ENCODE results near the gene VAV3.
A peak's percentile ranks its signal among the peaks of the same experiment; 100 is the strongest.

The VAV3 gene

DNA sequence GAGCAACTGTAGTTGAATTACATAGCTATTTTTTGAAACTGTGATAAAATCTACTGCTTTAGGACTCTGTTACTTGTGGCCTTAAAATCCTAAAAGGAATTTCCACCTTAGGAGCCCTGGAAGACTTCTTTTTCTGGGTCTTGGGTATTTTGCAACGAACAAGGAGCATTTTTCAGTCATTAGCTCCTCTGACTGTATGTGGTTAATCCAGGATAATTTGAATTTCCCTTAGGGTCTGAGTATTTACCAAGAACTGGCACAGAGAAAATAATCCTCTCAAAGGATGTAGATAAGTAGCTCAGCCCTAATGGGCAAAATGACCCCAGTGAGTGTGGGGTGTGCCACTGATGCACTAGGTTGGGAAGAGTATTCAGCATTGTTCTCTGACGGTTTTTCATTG is 170.4 kb downstream of the VAV3 start:
- no peak for DNase-seq (ENCODE audit: low read depth in 3 of 3)

DNA sequence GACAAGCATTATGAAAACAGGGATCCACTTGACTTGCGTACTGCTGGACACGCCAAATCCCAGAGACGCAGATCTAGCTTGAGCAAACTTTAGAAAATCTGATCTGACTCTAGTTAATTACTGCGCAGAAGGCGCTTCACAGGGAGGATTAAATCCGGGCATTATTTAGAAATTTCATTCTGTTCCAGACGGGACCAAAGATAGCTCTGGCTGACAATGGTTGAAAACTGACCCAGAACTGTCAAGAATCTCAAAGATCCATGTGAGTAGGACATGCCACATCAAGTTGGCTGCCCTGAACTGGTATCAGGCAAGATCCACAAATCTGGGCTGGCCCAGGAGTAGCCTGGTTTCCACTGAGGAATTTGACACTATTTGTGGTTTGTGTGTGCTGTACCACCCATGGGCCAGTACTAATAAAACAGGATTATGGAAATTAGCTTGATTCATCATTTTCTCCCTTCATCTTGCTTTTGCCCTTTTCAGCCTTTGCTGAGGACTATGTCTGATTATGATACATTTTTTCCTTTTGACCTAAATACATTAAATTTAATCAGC is 171.0 kb downstream of the VAV3 start:
- no peak for DNase-seq (ENCODE audit: low read depth in 3 of 3)

DNA sequence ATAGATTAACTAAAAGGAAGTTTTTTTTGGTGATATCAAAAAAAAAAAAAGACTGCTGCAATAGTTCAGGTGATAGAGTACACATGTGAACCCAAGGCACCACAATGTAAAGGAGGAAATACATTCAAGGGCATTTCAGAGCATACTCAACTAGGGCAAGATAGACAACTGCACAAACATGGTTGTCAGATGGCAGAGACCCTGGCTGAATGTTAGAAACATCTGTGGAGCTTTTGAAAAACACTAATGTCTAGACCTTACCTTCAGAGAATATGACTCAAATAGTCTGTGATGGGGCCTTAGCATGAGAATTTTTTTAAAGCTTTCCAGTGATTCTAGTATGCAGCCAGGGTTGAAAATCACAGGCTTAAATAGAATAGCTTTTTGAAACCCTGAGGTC is 173.6 kb downstream of the VAV3 start:
- DNase-seq (ENCODE audit: low read depth in 3 of 3), result no peak

DNA sequence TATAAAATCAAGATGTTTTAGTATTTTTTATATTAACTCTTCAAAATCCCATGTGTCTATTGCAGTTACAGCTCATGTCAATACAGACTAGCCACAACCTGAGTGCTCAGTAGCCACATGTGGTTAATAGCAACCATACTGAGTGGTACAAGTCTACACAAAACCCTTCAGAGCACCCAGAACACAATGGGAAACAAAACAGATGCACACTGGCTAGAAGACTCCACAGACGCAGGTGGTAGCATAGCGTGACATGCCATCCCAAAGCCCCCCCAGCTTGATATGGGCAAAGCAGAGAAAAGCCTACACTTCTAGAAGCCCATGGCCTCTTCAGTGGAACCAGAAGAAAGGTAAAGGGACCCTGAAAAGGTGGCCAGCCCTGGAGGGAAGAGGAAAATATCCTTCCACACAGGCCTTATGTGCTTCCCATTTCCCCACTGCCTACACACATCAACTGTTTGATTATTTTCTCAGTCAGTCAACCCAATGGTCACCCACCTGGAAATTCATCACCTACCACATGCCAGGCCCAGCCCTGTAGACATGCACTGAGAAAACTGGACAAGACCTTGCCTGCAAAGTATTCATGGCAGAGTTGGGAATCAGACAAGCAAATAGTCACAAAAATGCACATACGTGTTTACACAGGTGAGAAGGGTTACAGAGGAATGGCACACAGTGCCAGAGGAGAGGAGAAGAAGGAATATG is 175.0 kb downstream of the VAV3 start:
- no peak for DNase-seq (ENCODE audit: low read depth in 3 of 3)

DNA sequence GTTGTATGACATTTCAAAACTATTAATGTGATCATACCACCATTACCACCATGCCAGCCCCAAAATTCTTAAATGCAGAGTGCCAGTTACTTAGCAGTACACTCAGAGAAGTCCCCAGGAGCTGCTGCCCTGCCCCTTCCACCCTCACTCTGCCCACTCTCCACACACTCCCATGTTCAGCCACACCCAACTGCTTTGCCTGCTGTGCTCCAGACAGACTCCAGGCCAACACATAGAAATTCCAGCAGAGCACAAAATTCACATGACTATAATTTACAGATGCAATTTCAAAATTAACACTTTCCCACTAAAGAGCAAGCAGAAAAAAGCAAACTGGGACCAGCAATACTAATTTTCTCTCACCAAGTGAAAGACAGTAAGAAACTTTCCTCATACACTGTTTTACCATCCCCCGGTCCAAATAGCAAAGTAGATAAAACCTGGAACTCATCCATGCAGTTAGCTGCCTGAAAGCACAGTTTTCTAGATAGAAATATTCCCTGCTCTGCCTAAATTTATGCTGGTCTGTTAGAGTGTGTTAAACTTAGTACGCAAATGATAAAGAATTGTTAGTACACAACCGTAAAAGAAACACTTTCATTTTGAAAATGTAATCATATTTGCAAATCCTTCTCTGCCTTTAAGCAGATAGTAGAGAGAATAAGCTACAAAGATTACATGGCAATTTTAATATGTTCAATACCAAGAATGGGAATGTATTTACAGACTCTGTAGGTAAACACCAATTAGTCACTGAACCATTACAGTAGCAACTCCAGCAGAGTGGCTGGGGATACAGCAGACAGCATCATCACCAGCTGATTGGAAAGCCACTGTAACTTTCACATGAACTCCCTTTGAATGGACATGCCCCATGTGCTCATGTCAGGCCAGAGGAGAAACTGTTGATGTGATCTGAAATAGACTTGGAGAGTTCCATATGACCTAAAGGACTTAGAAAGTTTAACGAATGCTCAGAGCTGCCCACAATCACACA is 176.5 kb downstream of the VAV3 start:
- DNase-seq (ENCODE audit: low read depth in 3 of 3), result no peak

DNA sequence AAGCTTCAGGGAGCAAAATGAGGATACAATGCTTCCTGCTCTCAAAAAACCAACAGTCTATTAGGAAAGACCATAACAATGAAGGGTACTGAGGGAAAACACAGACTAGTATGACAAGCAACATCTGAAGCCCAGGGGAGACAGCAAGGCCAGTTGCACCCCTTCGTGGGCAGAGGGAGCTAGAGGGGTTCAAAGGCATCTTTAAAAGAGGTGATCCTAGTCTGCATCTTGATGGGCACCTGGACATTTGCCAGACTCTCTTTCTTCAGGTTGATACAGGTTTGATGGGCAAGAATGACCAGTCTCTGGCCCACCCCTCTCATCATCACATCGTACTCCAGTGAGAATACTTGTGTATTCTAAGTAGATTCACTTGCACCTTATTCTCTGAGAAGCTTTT is 177.7 kb downstream of the VAV3 start:
- no peak for DNase-seq (ENCODE audit: low read depth in 3 of 3)

DNA sequence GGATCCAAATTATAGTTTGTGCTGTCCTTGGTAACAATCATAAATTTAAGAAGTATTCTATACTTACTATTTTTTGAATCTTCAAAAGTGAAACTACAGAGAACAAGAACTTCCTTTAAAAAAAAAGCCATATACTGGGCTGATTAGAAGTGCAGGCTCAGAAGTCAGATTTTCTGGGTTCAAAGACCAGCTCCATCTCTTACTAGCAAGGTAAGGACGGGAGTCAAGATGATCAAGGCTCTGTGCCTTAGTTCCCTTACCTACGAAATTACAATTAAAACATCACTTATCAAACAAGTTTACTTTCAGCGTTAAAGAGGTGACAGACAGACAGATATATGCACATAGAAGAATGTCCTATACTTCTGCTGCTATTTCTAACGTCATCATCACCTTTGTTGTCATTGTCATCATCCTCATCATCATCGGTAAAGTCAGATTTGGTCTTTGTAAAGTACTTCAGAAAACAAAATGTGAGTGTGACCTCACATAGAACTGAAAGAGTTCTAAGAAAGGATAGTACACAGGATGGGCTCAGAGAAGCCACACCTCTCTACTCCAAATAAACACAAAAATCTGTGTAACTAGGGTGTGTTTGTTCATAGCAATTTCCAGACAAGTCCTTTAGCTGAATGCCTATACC is 178.7 kb downstream of the VAV3 start:
- no peak for DNase-seq (ENCODE audit: low read depth in 3 of 3)

DNA sequence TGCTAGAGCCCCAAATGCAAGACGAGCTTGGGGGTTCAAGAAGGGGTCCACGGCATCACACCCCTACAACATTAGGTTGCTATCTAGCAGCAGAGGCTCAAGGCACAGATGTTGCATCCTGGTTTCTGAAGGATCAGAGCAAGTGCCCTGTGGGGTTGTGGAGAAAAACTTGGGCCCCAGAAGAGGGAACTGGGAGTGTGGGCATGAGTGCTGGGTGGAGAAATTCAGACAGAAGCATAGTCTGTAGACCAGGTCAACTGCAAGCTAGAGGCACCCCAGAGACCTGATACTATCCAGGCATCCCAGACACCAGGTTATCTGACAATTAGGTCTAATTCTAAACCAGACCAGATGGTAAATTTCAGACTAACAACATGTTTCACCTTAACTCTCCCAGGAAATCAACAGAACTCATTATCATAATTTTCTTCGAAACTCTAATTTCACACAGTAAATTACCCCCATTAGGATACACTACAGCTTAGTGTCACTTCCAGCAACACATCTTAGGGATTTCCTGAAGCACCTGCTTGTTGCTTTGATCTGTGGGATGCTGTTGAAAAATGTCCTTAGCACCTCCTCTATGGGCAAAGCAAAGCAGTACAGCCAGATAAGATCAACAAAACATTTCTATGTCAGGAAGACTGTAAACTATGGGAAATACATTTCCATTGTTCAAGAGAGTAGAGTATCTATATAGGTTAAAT is 179.3 kb downstream of the VAV3 start:
- DNase-seq (ENCODE audit: low read depth in 3 of 3), result no peak

DNA sequence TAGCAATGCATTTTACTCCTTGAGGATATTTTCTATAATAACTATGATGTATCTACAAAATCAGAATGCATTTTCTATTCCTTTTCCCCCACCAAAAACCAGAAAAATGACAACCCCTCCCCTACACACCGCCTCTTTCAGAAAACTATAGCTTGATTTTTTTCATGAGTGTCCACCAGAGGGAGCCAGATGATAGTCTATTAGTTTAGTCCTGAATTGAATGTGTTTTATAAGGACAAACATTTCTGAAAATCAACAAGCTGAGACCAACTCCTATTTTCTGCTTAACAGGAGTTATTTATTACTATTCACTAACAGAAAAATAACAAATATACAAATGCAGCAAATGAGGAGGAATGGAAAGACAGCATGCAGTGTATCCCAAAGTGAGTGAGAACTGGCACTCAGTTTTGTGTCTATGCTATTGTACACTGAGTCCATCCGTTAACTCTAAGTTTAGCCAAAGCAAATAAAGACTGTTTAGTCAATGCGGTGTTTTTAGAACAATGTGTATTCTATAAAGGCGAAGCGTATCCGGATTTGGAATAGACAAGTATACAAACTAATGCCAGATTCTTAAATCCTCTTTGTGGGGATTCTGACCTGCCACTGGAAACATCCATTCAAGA is 182.6 kb downstream of the VAV3 start:
- peak in 2 of 3 donors; percentile 30 to 39 for DNase-seq (ENCODE audit: low read depth in 3 of 3)

DNA sequence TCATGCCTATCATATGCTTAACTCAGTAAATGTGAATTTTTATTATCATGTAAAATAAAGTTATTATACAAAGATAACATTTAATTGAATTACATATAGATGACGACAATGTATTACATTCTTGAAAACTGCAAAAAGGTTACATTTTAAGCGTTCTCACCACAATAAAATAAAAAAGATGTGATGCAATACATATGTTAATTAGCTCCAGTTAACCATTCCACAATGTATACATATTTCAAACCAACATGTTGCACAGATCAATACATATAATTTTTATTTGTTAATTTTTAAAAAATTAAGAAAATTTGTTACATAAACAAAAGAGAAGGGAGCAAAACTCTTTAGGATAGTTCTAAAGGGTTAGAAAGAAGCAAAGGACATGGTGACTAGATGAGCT is 183.7 kb downstream of the VAV3 start:
- DNase-seq (ENCODE audit: low read depth in 3 of 3), result no peak

DNA sequence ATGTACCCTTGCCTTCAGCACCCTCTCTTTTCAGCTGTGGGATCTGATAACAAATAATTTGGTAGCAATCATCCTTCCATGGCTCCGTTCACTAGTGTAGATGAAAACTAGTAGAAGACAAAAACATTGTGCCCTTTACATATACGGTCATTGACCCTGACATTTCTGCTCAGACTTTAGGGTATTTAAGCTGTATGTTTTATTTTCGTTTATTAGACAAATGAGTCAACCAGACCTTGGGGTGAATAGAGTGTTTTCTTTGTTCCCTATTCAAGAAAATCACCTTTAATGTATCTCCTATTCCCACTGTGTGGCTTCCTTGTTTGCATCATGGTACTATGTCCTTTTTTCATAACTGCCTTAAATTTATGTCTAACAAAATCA is 187.3 kb downstream of the VAV3 start:
- no peak for DNase-seq (ENCODE audit: low read depth in 3 of 3)

DNA sequence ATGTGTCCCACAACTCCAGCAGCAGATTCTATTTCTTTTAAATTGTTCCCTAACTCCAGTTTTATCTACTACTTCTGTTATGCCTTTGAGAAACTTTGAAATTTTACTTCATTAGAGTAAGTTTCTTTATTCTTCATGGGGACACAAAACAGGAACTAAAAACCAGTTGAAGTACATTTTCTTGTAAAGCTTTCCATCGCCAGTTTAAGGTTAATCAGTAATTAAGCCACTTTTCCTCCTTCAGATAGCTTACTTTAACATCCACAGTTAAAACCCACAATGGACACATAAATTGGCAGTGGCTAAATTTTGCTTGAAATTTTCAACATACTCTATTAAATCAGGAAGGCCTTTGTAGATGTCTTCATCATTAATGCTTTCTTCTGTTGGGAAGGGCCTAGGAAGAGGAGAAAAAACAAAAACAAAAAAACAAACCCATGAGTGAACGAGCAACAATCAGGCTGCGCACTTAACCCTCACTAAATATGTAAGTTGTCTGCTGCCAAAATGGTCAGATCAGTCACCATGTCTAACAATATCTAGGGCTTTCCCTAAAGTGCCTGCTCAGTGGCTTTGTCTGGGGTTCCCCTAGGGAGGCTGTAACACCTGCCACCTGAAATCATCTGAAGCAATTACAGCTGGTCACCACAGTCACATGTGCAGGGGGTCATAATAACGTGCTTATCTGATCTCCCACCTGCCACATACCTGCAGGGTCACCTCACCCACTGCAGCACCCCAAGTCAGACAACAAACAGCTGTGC is 187.9 kb downstream of the VAV3 start:
- DNase-seq (ENCODE audit: low read depth in 3 of 3), result no peak

DNA sequence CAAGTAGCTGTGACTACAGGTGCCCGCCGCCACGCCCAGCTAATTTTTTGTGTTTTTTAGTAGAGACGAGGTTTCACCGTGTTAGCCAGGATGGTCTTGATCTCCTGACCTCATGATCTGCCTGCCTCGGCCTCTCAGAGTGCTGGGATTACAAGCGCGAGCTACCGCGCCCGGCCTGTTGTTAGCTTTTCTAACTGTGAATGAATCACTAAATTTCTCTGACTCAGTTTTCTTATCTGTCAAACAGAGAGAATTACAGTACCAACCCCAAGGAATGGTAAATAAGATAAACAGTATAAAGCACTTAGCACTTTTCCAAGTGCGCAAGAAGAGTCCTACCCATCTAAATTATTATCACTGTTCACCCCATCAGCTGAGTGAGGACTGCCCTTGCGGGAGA is 193.6 kb downstream of the VAV3 start:
- no peak for DNase-seq (ENCODE audit: low read depth in 3 of 3)

DNA sequence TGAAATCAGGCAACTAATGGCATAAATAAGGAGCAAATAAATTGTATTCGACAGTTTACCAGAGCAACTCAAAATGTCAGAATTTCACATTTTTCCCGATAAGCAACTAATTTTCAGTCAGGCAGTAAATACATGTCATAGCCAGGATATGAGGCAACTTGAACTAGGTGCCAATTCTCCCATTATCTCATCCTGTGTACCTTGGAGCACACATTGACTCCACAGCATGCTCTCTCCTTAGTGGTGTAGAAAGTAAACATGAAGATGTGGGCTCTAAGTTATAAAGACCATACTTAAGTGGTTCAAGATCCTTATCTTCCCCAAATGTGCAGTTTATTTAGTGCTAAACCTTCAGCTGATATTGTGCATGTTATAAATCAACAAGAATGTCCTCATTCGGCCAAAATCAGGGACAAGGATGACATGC is 197.8 kb downstream of the VAV3 start:
- no peak for DNase-seq (ENCODE audit: low read depth in 3 of 3)

DNA sequence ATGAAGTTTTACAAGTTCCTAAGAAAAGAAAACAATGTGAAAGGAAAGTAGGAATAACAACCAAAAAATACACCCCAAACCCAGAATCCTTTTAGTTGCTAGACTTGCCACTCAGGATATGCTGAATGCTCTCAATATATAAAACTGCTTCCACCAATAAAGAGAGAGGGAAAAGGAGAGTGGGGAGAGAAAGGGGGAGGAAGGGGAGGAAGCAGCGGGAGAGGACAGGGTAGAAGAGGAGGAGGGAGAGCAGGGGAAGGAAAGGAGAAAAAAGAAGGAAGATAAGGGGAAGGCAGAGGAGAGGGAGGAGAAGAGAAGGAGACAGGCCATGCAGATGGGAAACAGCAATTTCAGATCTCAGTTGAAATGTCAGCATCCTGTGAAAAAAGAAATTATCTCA is 198.4 kb downstream of the VAV3 start:
- no peak for DNase-seq (ENCODE audit: low read depth in 3 of 3)

DNA sequence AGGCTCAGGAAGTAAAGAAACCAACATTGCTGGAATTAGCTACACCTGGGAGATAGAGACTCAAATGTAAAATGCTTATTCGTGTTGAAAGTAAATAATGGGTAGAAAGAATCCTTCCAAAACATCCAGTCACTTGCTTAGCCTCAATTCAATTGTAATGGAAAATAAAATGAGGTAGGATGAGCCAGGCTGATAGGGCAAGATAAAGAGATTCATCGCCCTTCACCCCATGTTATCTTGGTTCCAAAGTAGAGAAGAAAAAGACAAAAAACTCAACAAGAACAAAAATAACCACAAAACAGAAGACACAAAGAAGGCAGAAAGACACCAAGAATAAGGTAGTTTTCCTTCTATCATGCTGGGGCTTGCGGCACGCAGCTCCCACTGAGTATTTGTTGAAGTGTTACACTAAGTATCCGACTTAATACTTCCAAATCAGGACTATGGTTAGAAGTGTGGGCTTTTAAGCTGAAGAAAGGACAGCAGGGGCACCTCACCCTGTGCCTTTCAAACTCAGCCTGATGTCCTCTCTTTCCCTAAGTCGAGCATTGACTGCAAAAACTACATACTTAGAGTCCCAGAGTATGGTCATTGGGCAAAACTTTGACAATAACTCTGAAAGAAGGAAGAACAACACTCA is 202.1 kb downstream of the VAV3 start:
- DNase-seq (ENCODE audit: low read depth in 3 of 3), result no peak

DNA sequence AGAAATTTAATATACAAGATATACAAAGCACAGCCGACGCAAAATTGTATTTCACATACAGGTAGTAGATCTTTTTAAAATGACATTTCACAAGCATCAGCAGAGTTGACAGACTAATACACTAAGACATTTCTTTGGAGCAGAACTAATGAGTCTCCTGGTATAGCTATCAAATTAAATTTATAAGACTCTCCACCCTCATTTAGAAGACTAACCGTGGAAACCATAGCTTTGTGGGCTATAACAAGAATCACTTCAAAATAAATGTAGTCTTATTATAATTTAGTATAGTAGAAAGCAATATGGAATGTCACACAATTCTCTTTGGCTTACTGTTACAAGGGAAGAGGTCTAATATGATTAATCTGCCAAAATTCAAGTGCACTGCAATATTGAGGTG is 204.9 kb downstream of the VAV3 start:
- DNase-seq (ENCODE audit: low read depth in 3 of 3), result no peak

DNA sequence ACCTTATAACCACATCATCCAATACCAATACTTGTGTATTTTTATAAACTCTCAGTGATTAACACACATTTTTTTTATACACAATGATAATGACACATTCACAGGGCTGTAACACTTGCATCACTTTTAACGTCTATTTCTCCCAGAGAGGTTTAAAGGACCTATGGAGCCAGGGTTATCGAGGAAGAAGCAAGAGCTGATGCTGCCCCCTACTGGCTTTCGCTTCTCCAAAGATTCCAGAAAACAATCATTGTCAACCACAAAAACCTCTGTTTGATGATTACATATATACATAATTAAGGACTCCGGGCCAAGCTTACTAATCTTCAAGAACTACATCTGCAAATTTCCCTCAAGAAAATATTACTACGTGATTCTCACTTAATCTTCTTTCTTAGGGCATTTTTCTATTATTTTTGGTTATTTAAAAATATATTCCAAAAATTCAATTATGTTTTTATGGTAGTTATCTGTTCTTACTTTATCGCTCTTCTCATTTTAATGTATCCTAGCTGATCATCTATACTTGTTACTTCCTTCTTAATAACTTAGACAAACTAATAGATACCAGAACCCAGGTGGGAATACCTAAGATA is 214.5 kb downstream of the VAV3 start:
- peak; percentile 12 to 40 (median 14) for DNase-seq (ENCODE audit: low read depth in 3 of 3)

DNA sequence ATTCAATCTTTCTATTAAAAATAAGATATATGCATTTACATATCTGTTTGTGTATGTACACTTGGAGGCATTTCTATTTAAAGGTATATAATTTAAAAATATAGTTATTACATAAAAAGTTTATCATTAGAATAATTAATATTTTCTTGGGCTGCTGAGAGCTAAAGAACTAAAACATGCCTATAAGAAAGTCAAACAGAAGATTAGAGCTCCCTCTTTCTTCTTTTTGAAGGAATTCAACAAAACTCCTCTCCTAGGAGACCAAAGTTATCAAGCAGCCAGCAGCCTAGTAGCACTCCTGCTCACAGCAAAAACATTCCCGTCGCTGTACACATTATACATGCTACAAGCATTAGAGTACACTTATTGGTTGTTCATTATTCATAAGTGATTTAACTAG is 216.4 kb downstream of the VAV3 start:
- DNase-seq (ENCODE audit: low read depth in 3 of 3), result no peak

All from stimulated activated CD4-positive, alpha-beta T cell treated with anti-CD3 and anti-CD28 coated beads, TNF-alpha, amount 100 ng/mL, for 48 hours (primary cell).